ENCODE results near the gene PACSIN2. TPM values are rescaled to one million over a fixed set of nuclear protein-coding genes. Genes with fewer than 3 reads are reported as not detected.

Gene PACSIN2
- total and polyA plus RNA-seq, 2 of the 13 experiments (the other 11 are each of a cell fraction or from before 2014, with no cell fraction given): 54.1 to 68.8 TPM

DNA sequence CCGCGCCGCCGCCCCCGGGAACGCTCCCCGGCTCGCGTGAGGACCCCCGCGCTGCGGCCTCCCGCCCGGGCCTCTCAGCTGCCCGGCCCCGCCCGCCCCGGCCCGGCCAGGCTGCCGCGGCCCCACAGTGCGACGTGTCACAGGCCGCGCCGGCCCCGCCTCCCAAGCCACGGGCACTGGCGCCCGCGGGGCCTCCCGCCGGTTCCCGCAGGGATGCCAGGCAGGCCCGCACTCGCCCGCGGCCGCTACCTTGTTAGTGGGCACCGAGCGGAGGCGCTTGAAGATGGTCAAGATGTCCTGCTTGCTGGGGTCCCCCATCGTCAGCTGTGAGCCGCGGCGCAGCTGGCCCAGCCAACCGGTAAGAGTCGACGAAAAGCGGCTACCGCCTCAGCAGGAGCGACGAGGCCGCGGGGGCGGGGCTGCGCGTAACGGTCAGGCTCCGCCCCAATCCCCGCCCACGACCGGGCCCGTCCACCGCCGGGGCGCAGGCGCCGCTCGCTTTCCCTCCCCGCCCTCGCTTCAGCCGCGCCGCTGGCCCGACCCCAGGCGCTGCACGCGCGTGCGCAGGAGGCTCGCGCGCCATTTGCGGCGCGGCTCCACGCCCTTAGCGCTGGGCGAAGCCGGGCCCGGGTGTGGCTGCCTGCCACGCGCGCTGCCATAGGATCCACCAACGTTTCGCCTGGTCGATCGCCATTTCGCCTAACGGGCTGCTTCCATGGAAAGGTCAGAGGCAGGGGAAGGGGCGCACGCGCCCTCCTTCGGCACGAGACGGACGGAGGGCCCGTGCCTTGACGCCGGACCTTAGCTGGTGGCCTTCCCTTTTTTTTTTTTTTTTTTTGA lies 157.9 kb downstream of the PACSIN2 start, which contains the start of gene ARFGAP3 (continued):
- TF ChIP-seq, protein P1, sequence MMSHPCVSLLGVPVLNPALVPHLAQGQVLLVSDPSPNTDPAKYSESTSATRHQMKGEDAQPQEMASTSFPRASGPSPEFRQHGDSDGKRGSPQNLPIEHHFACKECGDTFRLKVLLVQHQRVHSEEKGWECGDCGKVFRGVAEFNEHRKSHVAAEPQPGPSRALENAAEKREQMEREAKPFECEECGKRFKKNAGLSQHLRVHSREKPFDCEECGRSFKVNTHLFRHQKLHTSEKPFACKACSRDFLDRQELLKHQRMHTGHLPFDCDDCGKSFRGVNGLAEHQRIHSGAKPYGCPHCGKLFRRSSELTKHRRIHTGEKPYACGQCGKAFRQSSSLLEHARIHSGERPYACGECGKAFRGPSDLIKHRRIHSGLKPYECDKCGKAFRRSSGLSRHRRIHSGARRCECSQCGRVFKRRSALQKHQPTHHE (CRISPR knock-in tag; IDR thresholded peaks at IDR 0.05; ENCODE audit: borderline replicate concordance): peak; percentile 70; the same call in 1 of the 2 replicates
- TF ChIP-seq POLR2G (IDR thresholded peaks at IDR 0.05; ENCODE audit: low read depth, low read length): peak; percentile 87
- peak; percentile 69; the same call in 1 of the 3 replicates for TF ChIP-seq MXI1 (IDR thresholded peaks at IDR 0.05; ENCODE audit: borderline replicate concordance, low read depth, low read length)
- TF ChIP-seq ZNF441 (CRISPR knock-in tag; IDR thresholded peaks at IDR 0.05; ENCODE audit: borderline replicate concordance): peak; percentile 79; the same call in 1 of the 2 replicates
- TF ChIP-seq ZNF598 (CRISPR knock-in tag; IDR thresholded peaks at IDR 0.05; ENCODE audit: borderline replicate concordance): 0 out of 2 replicates have a peak, but pooled peaks have one; percentile 68
- TF ChIP-seq ZNF547 (CRISPR knock-in tag; IDR thresholded peaks at IDR 0.05): peak; percentile 100
- peak; percentile 63; the same call in 1 of the 2 replicates for TF ChIP-seq MAZ (IDR thresholded peaks at IDR 0.05; ENCODE audit: borderline replicate concordance, low read depth, low read length)
- TF ChIP-seq MAZ (CRISPR knock-in tag; IDR thresholded peaks at IDR 0.05; ENCODE audit: low read depth): peak; percentile 97
- 0 out of 2 replicates have a peak, but pooled peaks have one; percentile 19 for TF ChIP-seq HNRNPL (IDR thresholded peaks at IDR 0.05; ENCODE audit: low read depth, low read length)
- no peak for TF ChIP-seq HNRNPH1 (optimal IDR thresholded peaks at IDR 0.05; ENCODE audit: low read depth, low read length)
- TF ChIP-seq CAMTA2 (CRISPR knock-in tag; IDR thresholded peaks at IDR 0.05; ENCODE audit: borderline replicate concordance): 0 out of 2 replicates have a peak, but pooled peaks have one; percentile 80
- TF ChIP-seq, protein P2, sequence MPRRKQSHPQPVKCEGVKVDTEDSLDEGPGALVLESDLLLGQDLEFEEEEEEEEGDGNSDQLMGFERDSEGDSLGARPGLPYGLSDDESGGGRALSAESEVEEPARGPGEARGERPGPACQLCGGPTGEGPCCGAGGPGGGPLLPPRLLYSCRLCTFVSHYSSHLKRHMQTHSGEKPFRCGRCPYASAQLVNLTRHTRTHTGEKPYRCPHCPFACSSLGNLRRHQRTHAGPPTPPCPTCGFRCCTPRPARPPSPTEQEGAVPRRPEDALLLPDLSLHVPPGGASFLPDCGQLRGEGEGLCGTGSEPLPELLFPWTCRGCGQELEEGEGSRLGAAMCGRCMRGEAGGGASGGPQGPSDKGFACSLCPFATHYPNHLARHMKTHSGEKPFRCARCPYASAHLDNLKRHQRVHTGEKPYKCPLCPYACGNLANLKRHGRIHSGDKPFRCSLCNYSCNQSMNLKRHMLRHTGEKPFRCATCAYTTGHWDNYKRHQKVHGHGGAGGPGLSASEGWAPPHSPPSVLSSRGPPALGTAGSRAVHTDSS (CRISPR knock-in tag; conservative IDR thresholded peaks at IDR 0.05): no peak
- peak; percentile 92 for TF ChIP-seq ZNF232 (CRISPR knock-in tag; IDR thresholded peaks at IDR 0.05; ENCODE audit: borderline replicate concordance)
- no peak for TF ChIP-seq MZF1 (CRISPR knock-in tag; IDR thresholded peaks at IDR 0.05; ENCODE audit: borderline replicate concordance)
- peak; percentile 61 for TF ChIP-seq DR1 (CRISPR knock-in tag; IDR thresholded peaks at IDR 0.05)
- TF ChIP-seq, protein P3, sequence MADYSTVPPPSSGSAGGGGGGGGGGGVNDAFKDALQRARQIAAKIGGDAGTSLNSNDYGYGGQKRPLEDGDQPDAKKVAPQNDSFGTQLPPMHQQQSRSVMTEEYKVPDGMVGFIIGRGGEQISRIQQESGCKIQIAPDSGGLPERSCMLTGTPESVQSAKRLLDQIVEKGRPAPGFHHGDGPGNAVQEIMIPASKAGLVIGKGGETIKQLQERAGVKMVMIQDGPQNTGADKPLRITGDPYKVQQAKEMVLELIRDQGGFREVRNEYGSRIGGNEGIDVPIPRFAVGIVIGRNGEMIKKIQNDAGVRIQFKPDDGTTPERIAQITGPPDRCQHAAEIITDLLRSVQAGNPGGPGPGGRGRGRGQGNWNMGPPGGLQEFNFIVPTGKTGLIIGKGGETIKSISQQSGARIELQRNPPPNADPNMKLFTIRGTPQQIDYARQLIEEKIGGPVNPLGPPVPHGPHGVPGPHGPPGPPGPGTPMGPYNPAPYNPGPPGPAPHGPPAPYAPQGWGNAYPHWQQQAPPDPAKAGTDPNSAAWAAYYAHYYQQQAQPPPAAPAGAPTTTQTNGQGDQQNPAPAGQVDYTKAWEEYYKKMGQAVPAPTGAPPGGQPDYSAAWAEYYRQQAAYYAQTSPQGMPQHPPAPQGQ (CRISPR knock-in tag; IDR thresholded peaks at IDR 0.05; ENCODE audit: borderline replicate concordance): 0 out of 2 replicates have a peak, but pooled peaks have one; percentile 54
- 0 out of 2 replicates have a peak, but pooled peaks have one; percentile 80 for TF ChIP-seq ZNF557 (CRISPR knock-in tag; IDR thresholded peaks at IDR 0.05)
- TF ChIP-seq HOXA5 (CRISPR knock-in tag; IDR thresholded peaks at IDR 0.05): peak; percentile 47; the same call in 1 of the 2 replicates
- TF ChIP-seq, protein P4, sequence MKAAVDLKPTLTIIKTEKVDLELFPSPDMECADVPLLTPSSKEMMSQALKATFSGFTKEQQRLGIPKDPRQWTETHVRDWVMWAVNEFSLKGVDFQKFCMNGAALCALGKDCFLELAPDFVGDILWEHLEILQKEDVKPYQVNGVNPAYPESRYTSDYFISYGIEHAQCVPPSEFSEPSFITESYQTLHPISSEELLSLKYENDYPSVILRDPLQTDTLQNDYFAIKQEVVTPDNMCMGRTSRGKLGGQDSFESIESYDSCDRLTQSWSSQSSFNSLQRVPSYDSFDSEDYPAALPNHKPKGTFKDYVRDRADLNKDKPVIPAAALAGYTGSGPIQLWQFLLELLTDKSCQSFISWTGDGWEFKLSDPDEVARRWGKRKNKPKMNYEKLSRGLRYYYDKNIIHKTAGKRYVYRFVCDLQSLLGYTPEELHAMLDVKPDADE (CRISPR knock-in tag; IDR thresholded peaks at IDR 0.05): peak; percentile 90; the same call in 1 of the 2 replicates
- TF ChIP-seq HES4 (CRISPR knock-in tag; IDR thresholded peaks at IDR 0.05; ENCODE audit: borderline replicate concordance): peak; percentile 97
- no peak for TF ChIP-seq PHF5A (CRISPR knock-in tag; IDR thresholded peaks at IDR 0.05; ENCODE audit: low read depth, unreplicated experiment)
